T1000 (cell line): ENCODE data around the gene RNF5.
"Not testable (repeated sequence)": the region's sequence is repeated elsewhere in the genome, so short reads cannot be mapped to it uniquely, and the experiment has no call there.

Experiments used
- DNase-seq: peaks from one replicate; lab custom pipeline; 2025; ENCODE audit warnings: mixed read lengths; lab: John Stamatoyannopoulos, UW

RNF5 gene

DNA sequence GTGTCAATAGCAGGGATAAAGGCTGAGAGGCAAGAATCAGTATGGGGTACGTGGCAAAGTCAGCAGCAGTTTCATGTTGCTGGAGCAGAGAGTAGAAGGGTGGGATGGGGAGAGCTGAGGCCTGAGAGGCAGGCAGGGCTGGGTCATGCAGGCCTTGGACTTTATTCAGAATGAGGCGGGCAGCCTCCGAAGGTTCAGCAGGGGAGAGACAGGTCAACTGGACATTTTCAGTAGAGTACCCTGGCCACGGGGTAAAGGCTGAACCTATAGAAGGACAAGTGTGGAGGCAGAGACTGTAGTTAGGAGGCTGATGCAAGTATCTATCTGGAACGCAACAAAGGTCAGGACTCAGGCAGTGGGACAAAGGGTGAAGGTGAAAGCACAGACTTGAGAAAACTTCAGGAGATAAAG lies 32.0 kb downstream of the RNF5 start:
- DNase-seq: no peak

DNA sequence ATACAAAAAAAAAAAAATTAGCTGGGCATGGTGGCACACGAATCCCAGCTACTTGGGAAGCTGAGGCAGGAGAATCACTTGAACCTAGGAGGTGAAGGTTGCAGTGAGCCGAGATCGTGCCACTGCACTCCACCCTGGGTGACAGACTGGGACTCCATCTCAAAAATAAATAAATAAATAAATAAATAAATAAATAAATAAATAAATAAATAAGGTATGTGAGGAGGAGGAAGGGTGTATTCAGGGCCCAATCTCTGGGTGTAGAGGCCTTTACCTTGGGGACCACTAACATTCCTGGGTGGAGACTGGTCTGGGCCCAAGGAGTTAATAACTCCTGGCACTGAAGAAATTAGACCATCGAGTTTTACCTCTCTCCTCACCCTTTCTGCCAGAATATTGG lies 33.2 kb downstream of the RNF5 start:
- DNase-seq: not testable (repeated sequence)

DNA sequence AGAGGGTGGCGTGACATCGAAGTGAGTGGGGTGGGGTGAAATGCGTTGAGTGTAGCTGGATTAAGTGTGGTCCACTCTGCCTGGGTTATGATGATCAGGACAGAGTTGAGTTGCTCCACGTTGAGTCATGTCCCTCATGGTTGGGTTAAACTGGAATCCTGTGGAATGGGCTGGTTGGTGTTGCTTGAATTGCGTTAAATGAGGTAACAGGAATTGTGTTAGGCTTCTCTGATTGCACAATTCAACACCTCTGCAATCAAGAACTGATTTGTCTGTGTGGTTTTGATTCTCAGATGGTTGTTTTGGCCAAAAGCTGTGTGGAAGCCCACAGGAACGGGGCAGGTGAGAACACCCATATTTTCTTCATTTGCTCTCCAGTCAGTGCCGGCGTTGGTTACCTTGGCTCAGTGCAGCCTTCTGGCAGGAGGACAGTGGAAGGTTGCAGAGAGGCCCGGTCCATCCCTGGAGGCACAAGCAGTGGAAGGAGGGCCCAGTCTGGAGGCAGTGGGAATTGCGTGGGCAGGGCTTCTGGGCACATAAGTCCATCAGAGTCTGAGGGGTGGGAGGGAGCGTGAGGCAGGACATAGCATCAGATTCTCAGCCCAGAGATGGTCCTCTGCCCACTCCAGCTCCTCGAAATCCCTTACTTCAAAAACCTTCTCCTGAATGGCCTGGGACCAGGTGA lies 34.0 kb downstream of the RNF5 start:
- no peak for DNase-seq

DNA sequence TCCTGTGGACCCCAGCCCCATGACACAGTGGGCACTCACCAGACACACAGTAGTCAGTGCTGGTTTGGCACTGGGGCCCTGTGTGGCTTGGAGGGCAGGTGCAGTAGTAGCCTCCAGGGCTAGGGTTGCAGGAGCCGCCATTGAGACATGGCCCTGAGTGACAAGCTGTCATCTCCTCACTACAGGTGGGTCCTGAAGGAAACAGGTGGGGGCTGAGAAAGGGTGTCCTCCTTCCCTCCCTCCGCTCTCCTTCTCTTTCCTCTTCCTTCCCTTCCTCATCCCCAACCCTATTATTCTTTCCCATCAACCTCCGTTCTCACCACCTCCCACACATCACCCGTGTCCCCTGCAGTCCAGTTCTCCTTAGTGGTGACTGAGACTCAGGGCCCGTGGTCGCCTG lies 35.4 kb downstream of the RNF5 start:
- no peak for DNase-seq

DNA sequence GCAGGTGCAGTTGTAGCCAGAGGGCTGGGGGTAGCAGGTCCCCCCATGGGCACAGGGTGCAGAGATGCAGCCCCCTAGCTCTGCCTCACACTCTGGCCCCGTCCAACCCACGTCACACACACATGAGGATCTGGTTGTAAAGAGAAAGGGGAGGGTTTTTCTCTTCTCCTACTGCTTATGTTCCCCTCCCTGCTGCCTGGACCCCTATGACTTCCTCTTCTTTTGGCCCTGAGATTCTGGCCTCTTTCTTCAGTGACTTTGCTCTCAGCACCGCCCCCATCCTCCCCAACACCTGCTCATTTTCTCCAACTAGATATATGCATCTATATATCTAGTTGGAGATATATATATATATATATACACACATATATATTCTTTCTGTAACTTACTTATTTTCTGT lies 35.9 kb downstream of the RNF5 start:
- DNase-seq: no peak

DNA sequence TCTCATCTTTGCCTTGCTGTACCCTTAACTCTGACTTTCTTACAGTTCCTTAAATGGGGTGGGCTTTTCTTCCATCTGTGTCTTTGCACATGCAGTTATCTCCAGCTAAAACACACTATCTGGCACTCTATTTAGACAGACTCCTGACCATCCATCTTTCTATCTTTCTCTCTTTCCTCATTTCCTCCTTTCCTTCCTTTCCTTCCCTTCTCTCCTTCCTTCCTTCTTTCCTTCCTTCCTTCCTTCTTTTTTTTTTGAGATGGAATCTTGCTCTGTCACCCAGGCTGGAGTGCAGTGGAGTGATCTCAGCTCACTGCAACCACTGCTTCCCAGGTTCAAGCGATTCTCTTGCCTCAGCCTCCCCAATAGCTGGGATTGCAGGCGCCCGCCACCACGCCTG lies 37.4 kb downstream of the RNF5 start:
- DNase-seq: no peak

GRCh38 chr6:32216285-32216684 lies 38.1 kb downstream of the RNF5 start:
- no peak for DNase-seq

DNA sequence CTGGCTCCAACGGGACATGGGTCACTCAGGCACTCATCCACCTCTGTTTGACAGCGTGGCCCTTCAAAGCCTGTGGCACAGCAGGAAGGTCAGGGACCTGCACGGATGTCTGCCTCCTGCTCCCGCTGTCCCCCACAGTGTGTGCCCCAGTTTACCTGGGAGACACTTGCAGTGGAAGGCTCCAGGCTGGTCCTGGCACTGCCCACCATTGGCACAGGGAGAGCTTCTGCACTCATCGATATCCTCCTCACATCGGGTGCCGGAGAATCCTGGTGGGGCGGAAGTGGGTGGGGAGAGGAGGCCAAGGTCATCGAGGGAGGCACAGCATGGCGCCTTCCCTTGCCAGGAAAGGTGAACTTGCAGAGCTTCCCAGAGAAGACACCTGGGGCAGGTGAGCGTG lies 38.8 kb downstream of the RNF5 start:
- DNase-seq: no peak

DNA sequence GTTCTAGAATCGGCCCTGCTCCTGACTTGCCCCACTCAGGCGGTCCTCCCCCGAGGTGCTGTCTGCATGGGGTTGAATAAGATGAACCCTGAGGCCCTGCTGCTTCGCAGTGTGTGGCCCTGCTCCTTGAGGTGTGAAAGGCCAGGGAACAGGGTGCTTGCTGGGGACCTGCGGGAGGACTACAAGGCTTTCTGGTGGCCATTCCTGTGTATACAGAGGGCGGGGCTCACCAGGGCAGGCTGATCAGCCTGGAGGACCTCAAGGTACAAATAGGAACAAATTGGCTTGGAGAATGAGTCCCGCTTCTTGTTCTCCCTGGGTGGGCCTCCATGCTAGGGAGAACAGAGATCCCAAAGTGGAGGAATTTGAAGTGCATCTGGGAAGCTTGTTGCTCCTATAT lies 40.0 kb downstream of the RNF5 start:
- DNase-seq: no peak

DNA sequence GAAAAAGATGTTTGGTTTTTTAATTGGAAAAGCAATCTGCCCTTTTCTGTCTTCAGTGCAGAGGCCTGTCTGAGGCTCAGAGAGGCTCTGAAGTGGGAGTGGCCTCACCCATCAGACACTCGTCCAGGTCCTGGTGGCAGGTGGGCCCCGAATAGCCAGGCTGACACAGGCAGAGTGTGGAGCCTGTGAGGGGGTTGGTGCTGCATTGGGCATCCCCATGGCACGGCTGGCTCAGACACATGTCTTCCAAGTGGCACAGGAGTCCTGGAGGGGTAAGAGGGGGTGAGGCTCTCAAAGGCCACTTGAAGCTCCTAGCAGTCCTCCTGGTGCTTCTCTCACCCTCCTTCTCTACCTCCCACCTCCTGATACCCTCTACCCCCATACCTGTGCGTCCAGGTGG lies 41.8 kb downstream of the RNF5 start:
- no peak for DNase-seq

- no peak for DNase-seq
Observed at GRCh38 chr6:32222333-32223230, 44.4 kb downstream of the RNF5 start.

DNA sequence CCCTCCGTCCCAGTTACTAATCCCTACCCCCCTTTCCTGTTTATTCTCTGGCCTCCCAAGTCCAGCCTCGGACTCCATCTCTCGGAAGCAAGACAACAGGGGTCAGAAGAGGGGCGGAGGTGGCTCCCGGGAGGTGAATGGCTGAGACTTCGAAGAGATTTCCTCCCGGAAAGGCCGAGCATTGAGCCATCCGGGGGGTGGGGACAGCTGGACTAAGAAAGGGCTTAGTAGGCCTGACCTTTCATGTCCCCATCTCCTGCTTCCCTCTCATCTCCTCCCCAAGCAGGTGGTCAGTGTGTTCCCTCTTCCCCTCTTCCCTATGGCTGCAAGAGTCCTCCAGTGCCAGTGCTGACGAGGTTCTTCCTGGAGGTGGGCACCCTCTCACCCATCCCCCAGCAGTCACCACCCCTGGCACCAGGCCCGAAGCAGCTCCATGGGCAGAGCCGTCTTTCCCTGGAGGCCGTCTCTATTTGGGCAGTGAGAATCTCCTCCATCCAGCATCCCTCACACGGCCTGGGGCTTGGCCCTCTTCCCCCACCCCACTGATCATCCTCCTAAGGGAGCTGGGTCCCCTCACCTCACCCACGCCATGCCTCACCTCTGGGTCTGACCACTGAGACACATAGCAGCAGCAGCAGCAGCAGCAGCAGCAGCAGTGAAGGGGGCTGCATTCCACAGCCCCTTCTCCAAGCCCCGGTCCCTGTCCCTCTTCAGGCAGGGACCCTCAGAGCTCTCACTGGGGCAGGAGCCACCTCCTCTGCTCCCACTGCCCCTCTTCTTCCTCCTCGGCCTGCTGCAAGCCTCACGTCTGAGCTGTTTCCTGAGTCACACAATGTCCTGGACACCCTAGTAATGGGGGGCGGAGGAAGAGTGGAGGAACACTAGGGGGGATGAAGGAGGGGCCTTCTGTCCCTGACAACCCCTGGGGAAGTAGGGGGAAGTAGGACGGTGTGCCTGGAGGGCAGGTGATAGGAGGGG lies 45.3 kb downstream of the RNF5 start, which contains the start of gene NOTCH4:
NOTCH4 (minus strand) TSS at position 810 of the 978 bp plus-strand sequence; CDS start at position 671, 139 bp downstream.
- no peak for DNase-seq

DNA sequence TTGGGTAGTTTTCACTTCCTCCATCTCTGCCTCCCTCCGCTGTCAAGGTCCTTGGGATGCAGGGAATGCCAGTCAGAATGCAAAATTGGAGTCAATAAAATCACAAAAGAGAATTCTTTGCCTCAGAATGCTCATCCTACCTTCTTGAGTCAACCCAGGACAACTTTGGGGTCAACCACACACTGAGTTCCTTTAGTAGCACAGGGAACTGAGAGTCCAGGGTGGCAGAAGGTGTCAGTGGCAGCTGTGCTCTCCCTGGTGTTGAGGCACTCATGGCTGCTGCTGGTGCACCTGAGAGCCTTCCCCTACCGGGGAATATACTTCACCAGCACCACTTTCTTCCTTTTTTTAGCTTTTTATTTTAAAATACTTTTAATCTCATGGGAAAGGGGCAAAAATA lies 46.5 kb downstream of the RNF5 start:
- DNase-seq: no peak

- DNase-seq: no peak
Observed at GRCh38 chr6:32226434-32226833, 48.2 kb downstream of the RNF5 start.
